Glomerular visceral epithelial cell (primary cell): ENCODE measurements around the gene GALP.
"Not testable (repeated sequence)": the region's sequence is repeated elsewhere in the genome, so short reads cannot be mapped to it uniquely, and the experiment has no call there.

Experiments
- DNase-seq: peaks from one replicate; pipeline ENCODE4 v3.0.0-alpha.2; 2016; ENCODE audit errors: extremely low spot score

GALP gene

GRCh38 chr19:56191115-56191514 is 15.3 kb downstream of the GALP start:
- no peak for DNase-seq

GRCh38 chr19:56191711-56192110 is 15.9 kb downstream of the GALP start:
- no peak for DNase-seq

DNA sequence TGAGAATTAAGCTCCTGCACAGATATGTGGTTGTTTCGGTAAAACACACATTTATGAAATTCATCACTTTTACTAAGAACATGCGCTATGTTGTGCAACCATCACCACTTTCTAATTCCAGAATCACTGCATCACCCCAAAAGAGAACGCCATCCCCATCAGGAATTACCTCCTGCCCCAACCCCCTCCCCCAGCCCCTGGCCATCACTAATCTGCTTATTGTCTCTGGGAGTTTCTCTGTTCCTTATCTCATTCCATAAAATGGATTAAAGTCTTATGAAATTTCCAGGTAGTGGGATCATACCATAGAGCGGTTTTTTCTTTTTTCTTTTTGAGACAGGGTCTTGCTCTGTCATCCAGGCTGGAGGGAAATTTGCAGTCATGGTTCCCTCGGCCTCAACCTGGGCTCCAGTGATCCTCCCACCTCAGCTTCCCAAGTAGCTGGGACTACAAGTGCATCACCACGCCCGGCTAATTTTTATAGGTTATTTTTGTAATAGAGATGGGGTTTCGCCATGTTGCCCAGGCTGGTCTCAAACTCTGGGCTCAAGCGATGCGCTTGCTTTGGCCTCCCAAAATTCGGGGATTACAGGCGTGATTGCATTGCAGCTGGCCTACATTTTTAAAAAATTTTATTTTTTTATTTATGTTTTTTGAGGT is 18.3 kb downstream of the GALP start:
- no peak for DNase-seq

DNA sequence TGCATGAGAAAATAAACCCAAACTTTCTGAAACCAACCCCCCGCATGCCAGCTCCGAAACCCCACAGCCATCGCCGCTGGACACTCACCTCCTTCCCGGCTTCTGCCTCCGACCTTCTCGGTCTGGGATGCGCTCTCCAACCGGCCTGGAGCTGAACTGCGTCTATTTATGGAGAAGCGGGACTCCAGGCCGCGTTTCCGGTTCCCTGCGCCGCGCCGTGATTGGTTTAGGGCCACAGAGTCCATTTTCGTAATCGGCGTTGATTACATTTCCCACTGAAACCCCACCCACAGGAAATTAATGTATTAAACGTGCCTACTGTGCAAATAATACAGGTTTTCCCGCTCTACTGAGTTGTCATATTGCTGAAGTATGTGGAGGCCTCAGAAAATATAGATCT is 21.8 kb downstream of the GALP start, which contains the start of gene ZSCAN5B:
ZSCAN5B (minus strand) TSS at position 138 of the 400 bp plus-strand sequence. CDS start 4,731 bp downstream, outside the sequence.
- DNase-seq, result not testable (repeated sequence)

- no peak for DNase-seq
These were observed 23.9 kb downstream of the GALP start for GRCh38 chr19:56199687-56200086.

- no peak for DNase-seq
These were observed 26.2 kb downstream of the GALP start, which contains the start of gene ZSCAN5C for GRCh38 chr19:56201973-56202372. TSS of gene ZSCAN5C (plus strand) at chr19:56202273. CDS start at chr19:56205914, 3,641 bp downstream.

- not testable (repeated sequence) for DNase-seq
These were observed 31.8 kb downstream of the GALP start for GRCh38 chr19:56207581-56207980.

- DNase-seq, result no peak
These were observed 33.3 kb downstream of the GALP start for GRCh38 chr19:56209091-56209490.

GRCh38 chr19:56210036-56210435 is 34.2 kb downstream of the GALP start:
- not testable (repeated sequence) for DNase-seq

GRCh38 chr19:56211718-56212117 is 35.9 kb downstream of the GALP start:
- no peak for DNase-seq

DNA sequence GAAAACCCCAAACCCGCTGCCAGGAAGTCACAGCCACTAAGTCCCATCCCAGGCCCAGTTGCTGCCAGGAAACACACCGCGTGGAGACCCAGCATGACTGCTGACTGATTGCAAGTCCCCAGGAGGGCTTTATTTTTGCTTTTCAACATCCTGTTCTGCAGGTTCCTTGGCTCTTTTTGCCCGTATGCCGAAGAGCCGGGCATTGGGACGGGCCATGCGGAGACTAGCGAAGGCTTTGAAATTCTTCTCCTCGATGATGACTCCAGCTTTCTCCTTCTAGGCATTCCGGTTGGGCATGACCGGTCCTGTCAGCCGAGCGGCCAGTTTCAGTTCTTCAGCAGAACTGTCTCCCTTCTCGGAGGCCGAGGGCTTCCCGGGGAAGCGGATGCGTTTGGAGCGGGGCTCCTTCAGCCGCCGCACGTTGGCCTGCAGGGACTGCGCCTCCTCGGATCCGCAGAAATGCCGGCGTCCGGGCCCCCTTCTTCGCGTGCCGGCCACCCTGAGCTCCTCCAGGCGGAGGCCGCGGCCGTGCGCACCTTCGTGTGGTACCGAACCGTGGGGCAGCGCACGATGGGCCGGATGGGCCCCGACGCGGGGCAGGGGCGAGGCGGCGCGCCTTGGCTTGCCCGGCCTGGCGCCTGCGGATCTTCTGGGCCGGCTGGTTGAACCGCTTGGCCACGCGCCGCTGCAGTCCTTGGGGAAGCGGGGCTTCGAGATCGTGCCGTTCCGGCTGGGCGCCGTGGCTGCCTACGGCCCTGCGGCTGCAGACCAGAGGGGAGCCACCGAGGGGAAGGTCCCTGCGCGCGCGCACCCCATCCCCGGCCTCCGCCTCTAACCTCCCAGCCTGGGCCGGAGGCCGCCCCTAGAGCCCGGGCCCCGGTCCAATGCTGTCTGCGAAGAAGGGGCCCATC is 41.5 kb downstream of the GALP start:
- DNase-seq, result no peak

DNA sequence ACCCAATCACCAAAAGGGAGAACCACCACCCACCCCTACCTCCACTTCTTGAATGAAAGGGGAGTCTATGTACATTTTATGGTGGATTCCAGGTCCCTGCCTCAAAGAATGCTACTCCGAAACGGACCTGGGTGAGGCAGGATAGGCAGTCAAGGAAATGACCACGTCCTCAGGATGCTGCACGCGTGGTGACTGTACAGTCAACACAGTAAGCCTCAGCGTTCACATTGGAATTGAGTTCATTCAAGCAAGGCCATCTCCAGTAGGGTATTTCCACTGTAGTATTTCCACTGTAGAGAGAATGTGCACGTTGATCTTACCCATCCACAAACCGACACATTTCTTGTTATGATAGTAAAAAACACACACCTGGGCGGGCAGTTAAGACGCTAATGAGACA is 43.2 kb downstream of the GALP start:
- no peak for DNase-seq

GRCh38 chr19:56221442-56221841 is 45.6 kb downstream of the GALP start:
- DNase-seq, result not testable (repeated sequence)

- no peak for DNase-seq
These were observed 46.0 kb downstream of the GALP start for GRCh38 chr19:56221851-56222250.

- no peak for DNase-seq
These were observed 47.1 kb downstream of the GALP start for GRCh38 chr19:56222901-56223300.

DNA sequence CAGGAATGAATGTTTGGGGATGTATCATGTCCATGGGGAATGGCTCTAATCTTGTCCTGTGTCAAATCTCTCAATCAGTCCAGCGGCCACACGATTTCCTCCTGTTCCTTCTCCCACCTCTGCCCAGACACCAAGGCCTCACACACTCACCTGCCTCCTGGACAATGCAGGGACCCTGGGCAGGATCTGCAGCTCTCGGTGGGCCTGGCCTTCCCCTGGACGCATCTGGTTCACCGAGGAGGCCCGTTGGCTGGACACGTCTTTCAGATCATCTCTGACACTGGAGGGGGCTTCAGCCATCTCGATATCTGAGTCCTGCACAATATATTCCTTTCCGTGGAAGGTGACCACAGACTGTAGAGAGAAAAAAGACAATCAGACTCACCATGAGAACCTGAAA is 47.7 kb downstream of the GALP start:
- no peak for DNase-seq
